SHP77 treated with DMSO at 0.1 percent for 48 hours (cell line): ENCODE results near the gene NANS.
"Not testable (repeated sequence)": the region's sequence is repeated elsewhere in the genome, so short reads cannot be mapped to it uniquely, and the experiment has no call there.

Source experiments
- DNase-seq: peaks from one replicate; lab custom pipeline; 2025; lab: John Stamatoyannopoulos, UW

NANS gene

GRCh38 chr9:98076514-98076890 lies 20.0 kb downstream of the NANS start:
- not testable (repeated sequence) for DNase-seq

- no peak for DNase-seq
Measured at GRCh38 chr9:98078895-98079294, 22.4 kb downstream of the NANS start.

GRCh38 chr9:98080326-98080725 lies 23.8 kb downstream of the NANS start:
- no peak for DNase-seq

GRCh38 chr9:98080780-98081179 lies 24.2 kb downstream of the NANS start:
- no peak for DNase-seq

- DNase-seq, result no peak
Measured at GRCh38 chr9:98081477-98082219, 25.1 kb downstream of the NANS start.

- no peak for DNase-seq
Measured at GRCh38 chr9:98083061-98083501, 26.5 kb downstream of the NANS start.

GRCh38 chr9:98083566-98084183 lies 27.1 kb downstream of the NANS start:
- DNase-seq, result no peak

GRCh38 chr9:98084396-98084795 lies 27.9 kb downstream of the NANS start:
- DNase-seq, result no peak

- no peak for DNase-seq
Measured at GRCh38 chr9:98085058-98085457, 28.5 kb downstream of the NANS start.

GRCh38 chr9:98085944-98086343 lies 29.4 kb downstream of the NANS start:
- DNase-seq, result no peak

- DNase-seq, result no peak
Measured at GRCh38 chr9:98086461-98086860, 29.9 kb downstream of the NANS start.

- DNase-seq, result no peak
Measured at GRCh38 chr9:98087420-98088354, 31.2 kb downstream of the NANS start.

GRCh38 chr9:98090674-98091073 lies 34.1 kb downstream of the NANS start:
- not testable (repeated sequence) for DNase-seq

- DNase-seq, result no peak
Measured at GRCh38 chr9:98091735-98092612, 35.4 kb downstream of the NANS start.

- DNase-seq, result no peak
Measured at GRCh38 chr9:98092613-98092931, 36.0 kb downstream of the NANS start.

- no peak for DNase-seq
Measured at GRCh38 chr9:98094316-98094715, 37.8 kb downstream of the NANS start.

GRCh38 chr9:98094851-98095250 lies 38.3 kb downstream of the NANS start:
- no peak for DNase-seq

GRCh38 chr9:98095401-98095800 lies 38.9 kb downstream of the NANS start:
- no peak for DNase-seq

- no peak for DNase-seq
Measured at GRCh38 chr9:98096091-98096490, 39.6 kb downstream of the NANS start.

- no peak for DNase-seq
Measured at GRCh38 chr9:98097836-98098235, 41.3 kb downstream of the NANS start.

GRCh38 chr9:98099346-98099745 lies 42.8 kb downstream of the NANS start:
- DNase-seq, result no peak

- DNase-seq, result no peak
Measured at GRCh38 chr9:98099898-98100297, 43.4 kb downstream of the NANS start.
